Type B pancreatic cell (in vitro differentiated cells): ENCODE measurements around the gene MAPRE2. TPM values are rescaled to one million over a fixed set of nuclear protein-coding genes. Genes with fewer than 3 reads are reported as not detected.

Source experiments
- DNase-seq: peaks from one replicate; pipeline ENCODE4 v3.0.0; 2021; ENCODE audit warnings: mixed read lengths; ENCODE audit not compliant: unreplicated experiment; ENCODE audit errors: extremely low spot score
- H3K27ac Mint-ChIP-seq: 2 replicates; pipeline ENCODE4 v1.8.0; 2021; ENCODE audit warnings: mild to moderate bottlenecking, mixed read lengths
- H3K27me3 Mint-ChIP-seq: 2 replicates; pipeline ENCODE4 v1.8.0; 2021; ENCODE audit warnings: mixed read lengths
- H3K36me3 Mint-ChIP-seq: 2 replicates; pipeline ENCODE4 v1.8.0; 2021; ENCODE audit warnings: mixed read lengths
- H3K4me1 Mint-ChIP-seq: one replicate; pipeline ENCODE4 v1.8.0; 2021; ENCODE audit warnings: mixed read lengths; ENCODE audit not compliant: unreplicated experiment
- H3K4me3 Mint-ChIP-seq: 2 replicates; pipeline ENCODE4 v1.8.0; 2021; ENCODE audit warnings: mild to moderate bottlenecking, mixed read lengths
- H3K9me3 Mint-ChIP-seq: 2 replicates; pipeline ENCODE4 v1.8.0; 2021; ENCODE audit warnings: mixed read lengths
- CTCF ChIP-seq: fragments of 200-600 bp; sonication (generic); conservative IDR thresholded peaks from 2 replicates; pipeline ENCODE4 v1.5.0; 2021; ENCODE audit warnings: antibody characterized with exemption, mild to moderate bottlenecking
- total RNA-seq: library from RNA; stranded (reverse); gene quantifications from 2 replicates; pipeline ENCODE4 v1.2.1, GENCODE V29; 2021; ENCODE audit warnings: low replicate concordance

Gene MAPRE2
- total RNA-seq, 1 donor from 2014 or later: 28.0 TPM

GRCh38 chr18:35030277-35030989 lies 10.8 kb upstream of the MAPRE2 start:
- DNase-seq: no peak
- no peak for TF ChIP-seq CTCF
- Mint-ChIP-seq H3K4me1 (no peaks in the 10 kb centered on the region), H3K36me3 (no peaks in the 10 kb centered on the region), H3K9me3 (no peaks in the 10 kb centered on the region), H3K27me3 (no peaks in the 10 kb centered on the region), H3K27ac (no peak overlapping the region), H3K4me3 (no peak overlapping the region)

- H3K4me1 Mint-ChIP-seq: no peaks in the 10 kb centered on the region
- no peak for TF ChIP-seq CTCF
Measured at GRCh38 chr18:35032113-35032512, 9.1 kb upstream of the MAPRE2 start.

GRCh38 chr18:35038029-35038428 lies 3.2 kb upstream of the MAPRE2 start:
- no peak for DNase-seq
- Mint-ChIP-seq H3K4me1 (peaks cover 13% of the 10 kb centered on the region), H3K4me3 (no peak overlapping the region), H3K9me3 (no peaks in the 10 kb centered on the region), H3K36me3 (no peaks in the 10 kb centered on the region), H3K27me3 (no peaks in the 10 kb centered on the region), H3K27ac (no peak overlapping the region)
- no peak for TF ChIP-seq CTCF

More at GRCh38 chr18:35032113-35032512, 9.1 kb upstream of the MAPRE2 start:
- no peak for DNase-seq
- Mint-ChIP-seq H3K4me3 (no peak overlapping the region), H3K36me3 (no peaks in the 10 kb centered on the region), H3K27ac (no peak overlapping the region), H3K27me3 (no peaks in the 10 kb centered on the region), H3K9me3 (no peaks in the 10 kb centered on the region)

- H3K9me3 Mint-ChIP-seq: no peaks in the 10 kb centered on the region
- H3K27me3 Mint-ChIP-seq: no peaks in the 10 kb centered on the region
- no peaks in the 10 kb centered on the region for H3K36me3 Mint-ChIP-seq
- H3K27ac Mint-ChIP-seq: peak overlapping the region; percentile 27
- H3K4me3 Mint-ChIP-seq: peak overlapping the region; percentile 48
- TF ChIP-seq CTCF: no peak
- H3K4me1 Mint-ChIP-seq: peaks cover 18% of the 10 kb centered on the region
- no peak for DNase-seq
Measured at GRCh38 chr18:35038881-35039491, 2.2 kb upstream of the MAPRE2 start.

GRCh38 chr18:35040638-35040987 lies 600 bp upstream of the MAPRE2 start:
- peaks cover 29% of the 10 kb centered on the region for H3K4me1 Mint-ChIP-seq
- no peaks in the 10 kb centered on the region for H3K9me3 Mint-ChIP-seq
- peak; percentile 14 for TF ChIP-seq CTCF
- peak overlapping the region; percentile 90 for H3K27ac Mint-ChIP-seq
- H3K27me3 Mint-ChIP-seq: no peaks in the 10 kb centered on the region
- H3K4me3 Mint-ChIP-seq: peak overlapping the region; percentile 96
- no peaks in the 10 kb centered on the region for H3K36me3 Mint-ChIP-seq
- no peak for DNase-seq
